ENCODE results near the gene ARF1.

ARF1 gene

DNA sequence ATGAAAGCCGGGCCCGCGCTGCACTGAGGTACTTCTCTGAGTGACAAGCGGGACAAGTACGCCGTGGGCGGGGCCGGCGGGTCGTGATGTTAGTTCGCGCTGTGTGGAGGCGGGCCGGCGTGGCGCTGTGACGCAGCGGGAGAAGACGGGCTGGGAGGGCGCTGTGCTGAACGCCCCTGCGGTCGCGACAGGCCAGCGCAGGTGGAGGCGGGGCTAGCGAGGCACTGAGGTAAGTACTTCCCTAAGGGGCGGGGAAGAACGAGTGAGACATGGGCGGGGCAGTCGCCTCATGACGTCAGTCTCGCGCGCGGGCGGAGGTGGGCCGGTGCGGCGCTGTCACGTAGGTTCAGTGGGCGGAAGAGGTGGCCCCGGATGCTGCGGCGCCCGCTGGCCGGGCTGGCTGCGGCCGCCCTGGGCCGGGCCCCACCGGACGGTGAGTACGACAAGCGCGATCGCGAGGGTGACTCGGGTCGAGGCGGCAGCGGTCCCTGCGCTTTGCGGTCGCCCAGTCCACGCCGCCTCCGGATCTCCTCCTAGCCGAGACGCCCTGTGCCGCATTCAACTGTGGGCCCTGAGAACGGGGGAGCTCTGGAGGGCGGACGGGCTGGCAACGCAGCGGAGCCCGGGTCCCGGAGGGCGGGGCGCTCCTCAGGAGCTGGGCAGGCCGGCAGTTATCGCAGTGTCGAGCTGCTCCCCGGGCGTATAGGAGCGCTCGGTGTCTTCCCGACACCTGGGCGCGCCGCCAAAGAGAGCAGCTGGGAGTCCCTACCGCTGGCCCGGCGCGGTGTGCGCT is 57.6 kb downstream of the ARF1 start, which contains the start of gene GUK1:
GUK1 (plus strand) TSS at position 349 of the 793 bp plus-strand sequence; CDS start at position 373, 24 bp downstream.
- peak; percentile 68 for FAIRE-seq
- peak; percentile 99 for TF ChIP-seq POLR2A (IDR thresholded peaks at IDR 0.05; ENCODE audit: low read depth, low read length)

GRCh38 chr1:228140724-228141225 is 58.3 kb downstream of the ARF1 start:
- no peak for FAIRE-seq
- TF ChIP-seq POLR2A (IDR thresholded peaks at IDR 0.05; ENCODE audit: low read depth, low read length) = no peak
- DNase-seq (ENCODE audit: insufficient read length, low spot score) = no peak

More for the DNA sequence above, 57.6 kb downstream of the ARF1 start, which contains the start of gene GUK1:
- DNase-seq (ENCODE audit: insufficient read length, low spot score) = peak; percentile 92

- no peak for FAIRE-seq
- no peak for TF ChIP-seq POLR2A (IDR thresholded peaks at IDR 0.05; ENCODE audit: low read depth, low read length)
- no peak for DNase-seq (ENCODE audit: insufficient read length, low spot score)
Observed at GRCh38 chr1:228141226-228142044, 58.9 kb downstream of the ARF1 start.

- TF ChIP-seq POLR2A (IDR thresholded peaks at IDR 0.05; ENCODE audit: low read depth, low read length) = no peak
- FAIRE-seq = no peak
- no peak for DNase-seq (ENCODE audit: insufficient read length, low spot score)
Observed at GRCh38 chr1:228142155-228142691, 59.7 kb downstream of the ARF1 start.

- no peak for DNase-seq (ENCODE audit: insufficient read length, low spot score)
- TF ChIP-seq POLR2A (IDR thresholded peaks at IDR 0.05; ENCODE audit: low read depth, low read length) = no peak
- no peak for FAIRE-seq
Observed at GRCh38 chr1:228142701-228143136, 60.2 kb downstream of the ARF1 start.

- FAIRE-seq = no peak
- DNase-seq (ENCODE audit: insufficient read length, low spot score) = no peak
- no peak for TF ChIP-seq POLR2A (IDR thresholded peaks at IDR 0.05; ENCODE audit: low read depth, low read length)
Observed at GRCh38 chr1:228143480-228144192, 61.1 kb downstream of the ARF1 start.

GRCh38 chr1:228144193-228144992 is 61.9 kb downstream of the ARF1 start:
- no peak for TF ChIP-seq POLR2A (IDR thresholded peaks at IDR 0.05; ENCODE audit: low read depth, low read length)
- DNase-seq (ENCODE audit: insufficient read length, low spot score) (no peak), FAIRE-seq (no peak)

DNA sequence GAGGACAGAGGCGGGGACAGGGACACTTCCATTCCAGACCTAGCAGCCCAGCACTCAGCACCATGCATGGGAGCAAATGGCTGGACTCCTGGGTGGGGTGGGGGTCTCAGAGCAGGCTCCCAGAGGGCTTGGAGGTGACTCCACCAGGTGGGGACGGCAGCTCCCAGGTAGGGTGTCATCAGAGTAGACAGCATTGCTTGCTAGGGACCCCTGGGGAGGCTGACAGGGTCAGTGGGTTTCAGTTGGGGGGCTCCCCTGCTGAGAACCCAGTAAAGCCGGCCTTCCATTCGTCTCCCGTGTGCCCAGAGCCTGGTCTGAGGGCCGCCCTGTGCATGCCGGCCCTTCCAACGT is 62.5 kb downstream of the ARF1 start:
- DNase-seq (ENCODE audit: insufficient read length, low spot score) = no peak
- TF ChIP-seq POLR2A (IDR thresholded peaks at IDR 0.05; ENCODE audit: low read depth, low read length) = no peak
- FAIRE-seq = no peak

GRCh38 chr1:228145463-228146416 is 63.2 kb downstream of the ARF1 start:
- TF ChIP-seq POLR2A (IDR thresholded peaks at IDR 0.05; ENCODE audit: low read depth, low read length) = no peak
- no peak for DNase-seq (ENCODE audit: insufficient read length, low spot score)
- no peak for FAIRE-seq

GRCh38 chr1:228146417-228147150 is 64.1 kb downstream of the ARF1 start:
- FAIRE-seq (no peak), DNase-seq (ENCODE audit: insufficient read length, low spot score) (no peak)
- TF ChIP-seq POLR2A (IDR thresholded peaks at IDR 0.05; ENCODE audit: low read depth, low read length) = no peak

DNA sequence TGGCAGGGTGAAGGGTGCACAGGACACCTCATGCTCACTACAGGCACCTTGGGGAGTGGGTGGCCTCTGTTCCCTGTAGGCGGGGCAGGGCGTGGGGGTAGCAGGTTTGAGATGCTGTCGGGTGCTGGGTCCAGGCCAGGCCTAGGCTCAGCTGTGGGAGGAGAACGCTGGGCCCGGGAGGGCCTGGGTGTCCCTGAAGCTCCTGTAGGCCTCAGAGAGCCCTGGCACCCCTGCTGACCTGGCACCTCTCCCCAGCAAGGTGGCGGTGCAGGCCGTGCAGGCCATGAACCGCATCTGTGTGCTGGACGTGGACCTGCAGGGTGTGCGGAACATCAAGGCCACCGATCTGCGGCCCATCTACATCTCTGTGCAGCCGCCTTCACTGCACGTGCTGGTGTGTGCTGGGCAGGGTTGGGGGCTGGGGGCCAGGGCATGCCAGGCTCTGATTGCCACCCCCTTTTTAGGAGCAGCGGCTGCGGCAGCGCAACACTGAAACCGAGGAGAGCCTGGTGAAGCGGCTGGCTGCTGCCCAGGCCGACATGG is 64.7 kb downstream of the ARF1 start:
- TF ChIP-seq POLR2A (IDR thresholded peaks at IDR 0.05; ENCODE audit: low read depth, low read length) = no peak
- DNase-seq (ENCODE audit: insufficient read length, low spot score) = no peak
- FAIRE-seq = no peak

Measured in H54 (cell line).